ENCODE data around the gene GSE1. TPM values are rescaled to one million over a fixed set of nuclear protein-coding genes. Genes with fewer than 3 reads are reported as not detected.

Gene GSE1
- total RNA-seq, 4 donors from 2014 or later, result 54.2 to 155 (median 71.9) TPM

DNA sequence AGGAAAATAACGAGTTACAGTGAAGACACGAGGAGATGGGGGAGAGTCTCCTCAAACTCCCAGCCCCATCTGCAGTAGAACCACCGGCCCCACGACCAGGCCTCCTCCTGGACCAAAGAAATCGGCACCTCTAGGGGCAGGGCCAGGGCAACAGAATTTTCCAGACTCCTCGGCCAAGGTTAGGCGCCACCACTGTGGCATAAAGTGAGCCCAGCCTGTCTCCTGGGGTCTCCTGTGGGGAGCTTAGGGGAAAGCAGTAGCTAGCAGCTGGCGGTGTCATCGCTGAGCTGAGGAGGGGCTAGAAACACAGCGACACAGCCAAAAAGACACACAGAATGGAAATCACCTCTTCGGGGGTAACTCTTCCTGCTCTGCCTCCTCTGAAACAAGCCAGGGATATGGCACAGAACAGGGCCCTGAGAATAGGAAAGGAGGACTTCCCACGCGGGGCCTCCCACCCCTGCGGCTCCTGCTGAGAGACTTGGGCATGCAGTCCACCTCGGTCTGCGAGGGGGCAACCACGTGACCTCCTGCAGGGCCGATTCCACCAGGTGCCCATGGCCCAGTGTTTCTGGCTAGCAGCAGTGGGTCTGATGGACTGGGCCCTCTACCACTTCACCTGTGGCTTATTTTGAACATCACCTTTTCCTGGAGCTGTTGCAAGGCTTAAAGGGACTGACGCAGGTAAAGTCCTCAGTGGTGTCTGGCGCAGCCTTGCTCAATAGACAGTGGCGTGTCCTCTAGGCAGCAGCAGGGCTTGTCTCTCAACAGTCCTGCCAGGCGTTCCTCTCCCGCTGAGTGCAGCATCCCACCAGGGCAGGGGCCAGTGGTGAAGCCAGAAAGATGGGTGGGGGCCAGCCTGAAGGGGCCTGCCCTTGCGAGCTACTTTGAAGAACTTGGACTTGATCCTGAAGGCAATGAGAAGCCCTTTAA, 82.3 kb downstream of the GSE1 start:
- intact Hi-C loops (cut with DNase I), result no loop called here
- no peaks in the 10 kb centered on the region for H3K4me1 ChIP-seq
- no peaks in the 10 kb centered on the region for H3K36me3 ChIP-seq
- no peaks in the 10 kb centered on the region for H3K9me3 ChIP-seq
- DNase-seq, result no peak
- no peaks in the 10 kb centered on the region for H3K27me3 ChIP-seq
- no peak overlapping the region for H3K4me3 ChIP-seq (replicated peaks in 1 of 3)
- no peak overlapping the region for H3K27ac ChIP-seq
- 62 to 74% methylated on average over 15 to 17 of the region's 24 CpGs for WGBS, 2 donors
- TF ChIP-seq, protein P1, sequence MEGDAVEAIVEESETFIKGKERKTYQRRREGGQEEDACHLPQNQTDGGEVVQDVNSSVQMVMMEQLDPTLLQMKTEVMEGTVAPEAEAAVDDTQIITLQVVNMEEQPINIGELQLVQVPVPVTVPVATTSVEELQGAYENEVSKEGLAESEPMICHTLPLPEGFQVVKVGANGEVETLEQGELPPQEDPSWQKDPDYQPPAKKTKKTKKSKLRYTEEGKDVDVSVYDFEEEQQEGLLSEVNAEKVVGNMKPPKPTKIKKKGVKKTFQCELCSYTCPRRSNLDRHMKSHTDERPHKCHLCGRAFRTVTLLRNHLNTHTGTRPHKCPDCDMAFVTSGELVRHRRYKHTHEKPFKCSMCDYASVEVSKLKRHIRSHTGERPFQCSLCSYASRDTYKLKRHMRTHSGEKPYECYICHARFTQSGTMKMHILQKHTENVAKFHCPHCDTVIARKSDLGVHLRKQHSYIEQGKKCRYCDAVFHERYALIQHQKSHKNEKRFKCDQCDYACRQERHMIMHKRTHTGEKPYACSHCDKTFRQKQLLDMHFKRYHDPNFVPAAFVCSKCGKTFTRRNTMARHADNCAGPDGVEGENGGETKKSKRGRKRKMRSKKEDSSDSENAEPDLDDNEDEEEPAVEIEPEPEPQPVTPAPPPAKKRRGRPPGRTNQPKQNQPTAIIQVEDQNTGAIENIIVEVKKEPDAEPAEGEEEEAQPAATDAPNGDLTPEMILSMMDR (IDR thresholded peaks at IDR 0.05), result no peak
- no peak for TF ChIP-seq POLR2A (IDR thresholded peaks at IDR 0.05)

DNA sequence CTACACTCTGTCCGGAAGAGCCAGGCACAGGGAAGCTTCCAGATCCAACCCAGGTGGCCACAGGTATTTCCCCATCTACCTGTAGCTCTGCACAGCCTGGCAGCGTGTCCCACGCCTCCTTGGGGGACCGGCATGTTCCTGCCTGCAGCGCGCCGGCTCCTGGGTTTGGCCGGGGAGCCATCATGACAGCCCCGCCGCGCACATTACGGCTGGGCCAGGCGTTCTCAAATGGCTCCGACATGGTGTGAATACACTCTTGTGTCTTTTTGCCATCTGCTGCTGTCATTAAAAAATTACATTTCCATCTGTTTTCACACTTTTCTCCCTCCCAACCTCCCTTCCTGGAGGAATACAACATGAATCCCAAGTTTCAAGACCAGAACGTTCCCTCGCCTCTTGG, 83.7 kb downstream of the GSE1 start:
- Histone ChIP-seq H3K27ac (no peak overlapping the region), H3K36me3 (no peaks in the 10 kb centered on the region), H3K27me3 (no peaks in the 10 kb centered on the region), H3K4me1 (no peaks in the 10 kb centered on the region), H3K9me3 (no peaks in the 10 kb centered on the region), H3K4me3 (replicated peaks in 1 of 3) (no peak overlapping the region)
- TF ChIP-seq, protein P1 (IDR thresholded peaks at IDR 0.05), result no peak
- no peak for TF ChIP-seq POLR2A (IDR thresholded peaks at IDR 0.05)
- DNase-seq, result no peak
- 79 to 87% methylated on average over 10 to 16 of the region's 16 CpGs for WGBS, 2 donors
- intact Hi-C loops (cut with DNase I), result no loop called here

DNA sequence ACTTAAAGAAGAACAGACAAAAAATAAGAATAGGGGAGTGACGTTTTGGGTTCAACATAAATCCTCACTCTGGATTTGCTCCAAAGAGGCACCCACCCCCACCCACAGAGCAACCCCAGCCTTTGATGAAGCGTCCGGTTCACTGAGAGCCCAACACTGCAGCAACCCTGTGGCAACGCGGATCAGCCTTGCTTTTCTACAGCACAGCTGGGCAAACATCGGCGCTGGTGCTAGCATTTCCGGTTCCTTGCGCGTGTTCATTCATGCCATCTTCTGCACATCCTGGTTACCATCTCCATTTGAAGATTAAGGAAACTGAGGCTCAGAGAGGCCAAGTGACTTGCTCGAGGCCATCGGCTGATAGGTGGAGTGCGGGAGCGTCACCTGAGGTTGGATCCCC, 84.3 kb downstream of the GSE1 start:
- intact Hi-C loops (cut with DNase I), result no loop called here

DNA sequence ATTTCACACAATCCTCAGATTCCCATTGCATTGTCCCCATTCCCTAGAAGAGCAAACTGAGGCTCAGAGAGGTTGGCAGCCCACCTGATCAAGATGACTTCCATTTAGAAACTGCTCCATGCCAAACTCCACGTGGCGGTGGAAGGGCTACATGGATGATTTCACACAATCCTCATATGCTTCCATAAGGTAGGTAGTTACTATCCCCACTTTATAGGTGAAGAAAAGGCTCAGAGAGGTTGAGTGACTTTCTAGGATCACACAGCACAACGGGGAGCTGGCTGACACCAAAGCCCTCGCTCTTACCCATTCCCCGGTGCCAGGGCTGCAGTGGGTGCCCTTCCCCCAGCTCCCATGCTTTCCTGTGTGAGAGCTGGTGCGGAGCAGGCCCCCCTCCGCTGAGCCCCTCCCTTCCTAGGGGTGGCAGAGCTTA, 85.4 kb downstream of the GSE1 start:
- intact Hi-C loops (cut with DNase I), result no loop called here
- TF ChIP-seq, protein P1 (IDR thresholded peaks at IDR 0.05), result no peak
- TF ChIP-seq POLR2A (IDR thresholded peaks at IDR 0.05), result no peak
- WGBS, 2 donors, result 89 to 91% methylated on average over 7 of the region's 7 CpGs
- H3K36me3 ChIP-seq, result no peaks in the 10 kb centered on the region
- no peaks in the 10 kb centered on the region for H3K4me1 ChIP-seq
- H3K9me3 ChIP-seq, result no peaks in the 10 kb centered on the region
- no peak overlapping the region for H3K4me3 ChIP-seq (replicated peaks in 1 of 3)
- H3K27me3 ChIP-seq, result no peaks in the 10 kb centered on the region
- no peak for DNase-seq
- no peak overlapping the region for H3K27ac ChIP-seq

More for the DNA sequence above, 84.3 kb downstream of the GSE1 start:
- Histone ChIP-seq H3K36me3 (no peaks in the 10 kb centered on the region), H3K27me3 (no peaks in the 10 kb centered on the region), H3K27ac (no peak overlapping the region), H3K9me3 (no peaks in the 10 kb centered on the region), H3K4me1 (no peaks in the 10 kb centered on the region), H3K4me3 (replicated peaks in 1 of 3) (no peak overlapping the region)
- DNase-seq, result no peak
- 74 to 78% methylated on average over 14 of the region's 14 CpGs for WGBS, 2 donors
- TF ChIP-seq, protein P1 (IDR thresholded peaks at IDR 0.05), result no peak
- TF ChIP-seq POLR2A (IDR thresholded peaks at IDR 0.05), result no peak

DNA sequence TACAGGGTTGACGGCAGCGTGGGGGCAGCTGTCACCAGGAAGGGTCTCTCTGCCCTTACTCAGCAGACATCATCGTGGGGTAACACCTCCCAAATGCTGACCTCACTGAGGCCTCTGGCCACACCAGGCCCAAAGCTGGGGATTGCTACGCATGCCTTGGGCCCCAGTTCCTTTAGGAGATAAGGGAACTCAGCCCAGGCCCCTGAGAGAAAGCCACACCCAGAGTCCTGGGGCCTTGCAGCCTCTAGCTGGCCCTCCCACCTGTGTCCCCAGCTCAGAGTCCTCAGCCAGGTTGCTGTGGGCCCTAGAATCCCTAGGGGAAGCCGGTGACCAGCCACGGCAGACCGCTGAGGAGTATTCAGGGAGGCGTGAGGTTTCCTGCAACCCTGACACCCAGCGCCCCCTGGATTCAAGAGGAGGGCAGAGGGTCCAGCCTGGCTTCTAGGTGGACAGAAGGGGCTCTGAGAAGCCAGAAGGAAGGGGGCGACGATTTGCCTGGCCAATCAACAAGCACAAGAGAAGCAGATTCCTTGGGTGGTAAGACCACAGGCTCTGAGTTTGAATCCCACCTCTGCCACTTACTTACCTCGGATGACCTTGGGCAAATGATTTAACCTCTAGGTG, 85.9 kb downstream of the GSE1 start:
- intact Hi-C loops (cut with DNase I), result no loop called here

More for the DNA sequence above, 85.9 kb downstream of the GSE1 start:
- no peaks in the 10 kb centered on the region for H3K4me1 ChIP-seq
- TF ChIP-seq, protein P1 (IDR thresholded peaks at IDR 0.05), result no peak
- H3K36me3 ChIP-seq, result no peaks in the 10 kb centered on the region
- no peaks in the 10 kb centered on the region for H3K9me3 ChIP-seq
- no peak overlapping the region for H3K4me3 ChIP-seq (replicated peaks in 1 of 3)
- 73 to 77% methylated on average over 10 to 12 of the region's 12 CpGs for WGBS, 2 donors
- H3K27ac ChIP-seq, result no peak overlapping the region
- DNase-seq, result no peak
- no peaks in the 10 kb centered on the region for H3K27me3 ChIP-seq

Data from thyroid gland (tissue), 4 donors.